HepG2 (cell line): ENCODE data around the gene AK3. TPM values are rescaled to one million over a fixed set of nuclear protein-coding genes. Genes with fewer than 3 reads are reported as not detected.

Experiments used
- BCL6 ChIP-seq: IDR thresholded peaks from 2 replicates; pipeline ENCODE4 v1.6.1; 2016; ENCODE audit warnings: missing genetic modification reagents, missing compliant biosample characterization
- BRCA1 ChIP-seq: sonication (generic); formaldehyde crosslinking; IDR thresholded peaks from 2 replicates; pipeline ENCODE4 v1.4.0; 2020; ENCODE audit warnings: missing genetic modification reagents
- CENPT ChIP-seq: sonication (generic); formaldehyde crosslinking; IDR thresholded peaks from 2 replicates; pipeline ENCODE4 v1.8.0; 2022; ENCODE audit warnings: low read depth, mild to moderate bottlenecking, moderate library complexity, missing genetic modification reagents
- ELF3 ChIP-seq: IDR thresholded peaks from 2 replicates; pipeline ENCODE4 v1.6.1; 2016; ENCODE audit warnings: missing genetic modification reagents, missing compliant biosample characterization
- GATA4 ChIP-seq: sonication (generic); IDR thresholded peaks from 2 replicates; pipeline ENCODE4 v1.6.1; 2016; ENCODE audit warnings: antibody characterized with exemption, low read depth, borderline replicate concordance
- MIXL1 ChIP-seq: IDR thresholded peaks from 2 replicates; pipeline ENCODE4 v1.6.1; 2016
- NFKB2 ChIP-seq: sonication (generic); formaldehyde crosslinking; IDR thresholded peaks from 2 replicates; pipeline ENCODE4 v1.4.0; 2020; ENCODE audit warnings: missing genetic modification reagents, borderline replicate concordance
- ZNF691 ChIP-seq: sonication (generic); formaldehyde crosslinking; IDR thresholded peaks from 2 replicates; pipeline ENCODE4 v1.4.0; 2020; ENCODE audit warnings: missing genetic modification reagents, low read depth, mild to moderate bottlenecking, borderline replicate concordance
- polyA plus RNA-seq, 8 experiments: library from polyadenylated mRNA; depleted of rRNA in 3 of 8; stranded (reverse) in 7 of 8; unstranded in 1 of 8; fragments of >200 nt; fragmentation: Illumina TruSeq in 4 of 8; extraction: Trizol in 4 of 8; gene quantifications; 2 replicates each; pipeline versions ENCODE4 v1.2.1 to v1.2.3, GENCODE V29; 2011 to 2016; ENCODE audit warnings: low read depth in 4 of 8, missing spikeins in 1 of 8, mixed read lengths in 1 of 8; ENCODE audit not compliant: insufficient read depth in 1 of 8
- total RNA-seq, 5 experiments: library from RNA; depleted of rRNA; stranded (reverse); fragments of >200 nt; fragmentation: Illumina TruSeq; extraction: Trizol; gene quantifications; 2 replicates each; pipeline ENCODE4 v1.2.3, GENCODE V29; 2016; ENCODE audit warnings: low read depth in 1 of 5
- TF ChIP-seq, protein P1 (sequence below): sonication (generic); formaldehyde crosslinking; IDR thresholded peaks from 2 replicates; pipeline ENCODE4 v1.5.0; 2020; ENCODE audit warnings: mild to moderate bottlenecking, missing genetic modification reagents, moderate library complexity

Gene AK3
- total and polyA plus RNA-seq, 2 of the 13 experiments (the other 11 are each of a cell fraction or from before 2014, with no cell fraction given), result 76.8 to 109 TPM

GRCh38 chr9:4762886-4763541, 22.0 kb upstream of the AK3 start (continued):
- TF ChIP-seq, protein P1, sequence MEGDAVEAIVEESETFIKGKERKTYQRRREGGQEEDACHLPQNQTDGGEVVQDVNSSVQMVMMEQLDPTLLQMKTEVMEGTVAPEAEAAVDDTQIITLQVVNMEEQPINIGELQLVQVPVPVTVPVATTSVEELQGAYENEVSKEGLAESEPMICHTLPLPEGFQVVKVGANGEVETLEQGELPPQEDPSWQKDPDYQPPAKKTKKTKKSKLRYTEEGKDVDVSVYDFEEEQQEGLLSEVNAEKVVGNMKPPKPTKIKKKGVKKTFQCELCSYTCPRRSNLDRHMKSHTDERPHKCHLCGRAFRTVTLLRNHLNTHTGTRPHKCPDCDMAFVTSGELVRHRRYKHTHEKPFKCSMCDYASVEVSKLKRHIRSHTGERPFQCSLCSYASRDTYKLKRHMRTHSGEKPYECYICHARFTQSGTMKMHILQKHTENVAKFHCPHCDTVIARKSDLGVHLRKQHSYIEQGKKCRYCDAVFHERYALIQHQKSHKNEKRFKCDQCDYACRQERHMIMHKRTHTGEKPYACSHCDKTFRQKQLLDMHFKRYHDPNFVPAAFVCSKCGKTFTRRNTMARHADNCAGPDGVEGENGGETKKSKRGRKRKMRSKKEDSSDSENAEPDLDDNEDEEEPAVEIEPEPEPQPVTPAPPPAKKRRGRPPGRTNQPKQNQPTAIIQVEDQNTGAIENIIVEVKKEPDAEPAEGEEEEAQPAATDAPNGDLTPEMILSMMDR, result peak; percentile 14; the same call in 1 of the 2 replicates
- TF ChIP-seq ELF3 (CRISPR knock-in tag) (peak; percentile 5; the same call in 1 of the 2 replicates), GATA4 (no peak), MIXL1 (CRISPR knock-in tag) (0 out of 2 replicates have a peak, but pooled peaks have one; percentile 8), CENPT (CRISPR knock-in tag) (no peak), BRCA1 (no peak), NFKB2 (CRISPR knock-in tag) (no peak), ZNF691 (CRISPR knock-in tag) (no peak), BCL6 (CRISPR knock-in tag) (0 out of 2 replicates have a peak, but pooled peaks have one; percentile 3)
